GM20000 (cell line): ENCODE results near the gene RPL18.

Experiments used
- DNase-seq: peaks from one replicate; pipeline ENCODE4 v3.0.0; 2012; ENCODE audit warnings: low spot score
- TF ChIP-seq, protein P1 (sequence below): IDR thresholded peaks from 2 replicates; pipeline ENCODE4 v1.5.1; 2012; ENCODE audit warnings: mild to moderate bottlenecking, control low read depth; ENCODE audit errors: extremely low read depth, missing control alignments

The RPL18 gene

DNA sequence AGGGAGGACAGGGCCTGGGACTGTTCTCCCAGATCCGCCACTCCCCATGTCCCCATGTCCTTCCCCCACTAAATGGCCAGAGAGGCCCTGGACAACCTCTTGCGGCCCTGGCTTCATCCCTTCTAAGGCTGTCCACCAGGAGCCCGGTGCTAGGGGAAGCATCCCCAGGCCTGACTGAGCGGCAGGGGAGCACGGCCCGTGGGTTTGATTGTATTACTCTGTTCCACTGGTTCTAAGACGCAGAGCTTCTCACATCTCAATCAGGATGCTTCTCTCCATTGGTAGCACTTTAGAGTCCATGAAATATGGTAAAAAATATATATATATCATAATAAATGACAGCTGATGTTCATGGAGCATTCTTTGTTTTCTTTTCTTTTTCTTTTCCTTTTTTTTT lies 11.6 kb downstream of the RPL18 start:
- DNase-seq, result no peak
- TF ChIP-seq, protein P1, sequence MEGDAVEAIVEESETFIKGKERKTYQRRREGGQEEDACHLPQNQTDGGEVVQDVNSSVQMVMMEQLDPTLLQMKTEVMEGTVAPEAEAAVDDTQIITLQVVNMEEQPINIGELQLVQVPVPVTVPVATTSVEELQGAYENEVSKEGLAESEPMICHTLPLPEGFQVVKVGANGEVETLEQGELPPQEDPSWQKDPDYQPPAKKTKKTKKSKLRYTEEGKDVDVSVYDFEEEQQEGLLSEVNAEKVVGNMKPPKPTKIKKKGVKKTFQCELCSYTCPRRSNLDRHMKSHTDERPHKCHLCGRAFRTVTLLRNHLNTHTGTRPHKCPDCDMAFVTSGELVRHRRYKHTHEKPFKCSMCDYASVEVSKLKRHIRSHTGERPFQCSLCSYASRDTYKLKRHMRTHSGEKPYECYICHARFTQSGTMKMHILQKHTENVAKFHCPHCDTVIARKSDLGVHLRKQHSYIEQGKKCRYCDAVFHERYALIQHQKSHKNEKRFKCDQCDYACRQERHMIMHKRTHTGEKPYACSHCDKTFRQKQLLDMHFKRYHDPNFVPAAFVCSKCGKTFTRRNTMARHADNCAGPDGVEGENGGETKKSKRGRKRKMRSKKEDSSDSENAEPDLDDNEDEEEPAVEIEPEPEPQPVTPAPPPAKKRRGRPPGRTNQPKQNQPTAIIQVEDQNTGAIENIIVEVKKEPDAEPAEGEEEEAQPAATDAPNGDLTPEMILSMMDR, result no peak

DNA sequence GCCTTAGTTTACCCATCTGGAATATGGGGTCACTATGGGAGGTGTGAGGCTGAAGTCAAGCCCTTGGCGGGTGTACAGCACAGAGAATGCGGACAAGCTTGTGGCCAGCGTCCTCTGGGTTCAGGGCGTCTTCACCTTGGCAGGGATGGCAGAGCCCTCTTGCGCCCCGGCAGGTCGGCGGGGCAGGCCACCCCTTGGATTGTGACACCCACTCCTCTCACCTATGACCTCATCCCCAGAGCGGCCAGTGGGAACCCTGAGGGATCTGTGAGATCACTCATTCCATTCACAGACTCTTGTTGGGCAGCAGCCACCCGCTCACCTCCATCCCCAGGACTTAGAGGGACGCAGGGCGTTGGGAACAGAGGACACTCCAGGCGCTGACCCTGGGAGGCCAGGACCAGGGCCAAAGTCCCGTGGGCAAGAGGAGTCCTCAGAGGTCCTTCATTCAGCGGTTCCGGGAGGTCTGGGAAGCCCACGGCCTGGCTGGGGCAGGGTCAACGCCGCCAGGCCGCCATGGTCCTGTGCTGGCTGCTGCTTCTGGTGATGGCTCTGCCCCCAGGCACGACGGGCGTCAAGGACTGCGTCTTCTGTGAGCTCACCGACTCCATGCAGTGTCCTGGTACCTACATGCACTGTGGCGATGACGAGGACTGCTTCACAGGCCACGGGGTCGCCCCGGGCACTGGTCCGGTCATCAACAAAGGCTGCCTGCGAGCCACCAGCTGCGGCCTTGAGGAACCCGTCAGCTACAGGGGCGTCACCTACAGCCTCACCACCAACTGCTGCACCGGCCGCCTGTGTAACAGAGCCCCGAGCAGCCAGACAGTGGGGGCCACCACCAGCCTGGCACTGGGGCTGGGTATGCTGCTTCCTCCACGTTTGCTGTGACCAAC lies 12.3 kb downstream of the RPL18 start, which contains the start of gene SPACA4:
Gene SPACA4 (plus strand): TSS at position 280 of the 896 bp plus-strand sequence. CDS start 237 bp downstream, at position 517.
- no peak for DNase-seq
- TF ChIP-seq, protein P1, result no peak

DNA sequence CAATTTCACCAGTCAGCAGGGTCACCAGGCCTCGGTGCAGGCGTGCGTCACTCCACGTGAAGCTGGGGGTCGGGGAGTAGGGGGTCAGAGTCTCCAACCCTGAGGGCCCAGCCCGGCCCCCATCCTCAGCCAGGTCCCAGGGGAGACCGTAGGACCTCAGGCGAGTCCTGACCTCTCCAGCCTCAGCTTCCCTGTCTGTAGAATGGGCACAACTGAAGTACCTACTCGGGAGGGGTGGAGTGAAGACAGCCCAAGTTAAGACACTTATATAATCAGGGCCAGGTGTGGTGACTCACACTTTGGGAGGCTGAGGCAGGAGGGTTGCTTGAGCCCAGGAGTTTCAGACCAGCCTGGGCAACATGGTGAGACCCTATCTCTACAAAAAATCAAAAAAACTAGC lies 15.1 kb downstream of the RPL18 start:
- TF ChIP-seq, protein P1, result no peak

DNA sequence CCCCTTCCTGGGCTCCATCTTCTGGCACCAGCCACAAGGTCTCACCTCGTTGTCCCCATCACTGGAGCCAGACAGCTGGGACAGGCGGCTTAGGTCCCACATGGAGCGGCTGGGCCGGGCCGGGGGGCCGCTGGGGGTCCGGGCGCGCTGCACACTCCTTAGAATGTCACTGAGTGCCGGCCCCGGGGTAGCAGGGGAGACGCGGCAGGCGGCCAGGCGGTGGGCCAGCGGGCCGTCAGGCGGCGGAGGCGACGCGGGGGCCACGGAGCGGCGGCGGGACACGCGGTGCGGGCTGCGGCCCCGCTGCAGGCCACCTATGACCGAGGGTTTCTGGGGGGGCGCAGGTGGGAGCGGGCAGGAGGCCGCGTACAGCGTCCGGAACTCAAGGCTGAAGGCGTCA lies 15.5 kb downstream of the RPL18 start:
- TF ChIP-seq, protein P1, result no peak
- no peak for DNase-seq

More for the DNA sequence above, 15.1 kb downstream of the RPL18 start:
- no peak for DNase-seq

DNA sequence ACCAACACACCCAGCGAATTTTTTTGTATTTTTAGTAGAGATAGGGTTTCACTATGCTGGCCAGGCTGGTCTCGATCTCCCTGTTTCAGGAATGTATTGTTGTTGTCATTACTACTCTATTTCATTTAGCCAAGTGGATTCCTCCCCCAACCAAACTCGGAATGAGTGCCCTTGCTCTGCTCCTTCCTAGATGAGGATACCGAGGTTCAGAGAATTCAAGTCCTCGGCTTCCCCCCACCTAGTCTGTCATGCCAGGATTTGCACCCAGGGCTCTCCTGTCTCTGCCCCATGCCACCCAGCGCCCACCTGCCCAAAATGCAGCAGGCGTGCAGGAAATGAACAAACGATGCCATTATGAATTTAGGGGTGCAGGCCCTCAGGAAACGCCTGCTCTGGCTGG lies 16.0 kb downstream of the RPL18 start:
- TF ChIP-seq, protein P1, result no peak
- no peak for DNase-seq

DNA sequence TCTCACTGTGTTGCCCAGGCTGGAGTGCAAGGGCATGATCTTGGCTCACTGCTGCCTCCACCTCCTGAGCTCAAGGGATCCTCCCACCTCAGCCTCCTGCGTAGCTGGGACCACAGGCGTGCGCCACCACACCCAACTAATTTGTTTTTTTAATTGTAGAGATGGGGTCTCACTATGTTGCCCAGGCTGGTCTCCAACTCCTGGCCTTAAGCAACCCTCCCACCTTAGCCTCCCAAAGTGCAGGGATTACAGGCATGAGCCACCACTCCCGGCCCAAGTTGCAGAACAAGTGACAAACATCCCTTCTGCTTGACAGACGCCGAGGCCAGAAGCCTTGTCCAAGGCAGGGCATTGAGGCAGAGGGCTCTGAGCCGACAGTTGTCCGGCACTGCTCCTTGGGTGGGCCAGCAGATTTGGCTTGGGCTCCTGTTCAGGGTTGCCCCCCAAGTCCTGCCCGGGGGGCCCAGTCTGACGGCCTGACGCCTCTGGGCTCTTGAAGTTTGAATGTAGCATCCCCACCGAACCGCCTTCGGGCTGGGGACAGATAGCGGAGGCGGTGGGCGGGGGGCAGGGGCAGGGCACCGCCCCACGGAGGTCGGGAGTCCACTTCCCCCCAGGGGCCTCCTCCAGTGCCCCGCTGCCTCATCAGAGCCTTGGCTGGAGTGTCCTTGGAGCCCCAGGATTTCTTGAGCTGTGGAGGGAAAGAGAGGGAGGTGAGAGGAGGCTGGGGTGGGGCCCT lies 18.1 kb downstream of the RPL18 start:
- no peak for DNase-seq
- TF ChIP-seq, protein P1, result no peak
